Activated naive CD8-positive, alpha-beta T cell treated with anti-CD3 and anti-CD28 coated beads, Interleukin-2, amount 50 U/mL, for 24 hours (primary cell): ENCODE results near the gene MED7.

ENCODE experiments used
- ATAC-seq: fragments of 150-1000 bp; cut with Tn5 transposase; one replicate; pipeline ENCODE4 v1.10.0; 2021
- DNase-seq: peaks from one replicate; pipeline ENCODE4 v3.0.0; 2021
- H3K27ac Mint-ChIP-seq: one replicate; pipeline ENCODE4 v1.8.0; 2021; ENCODE audit warnings: mild to moderate bottlenecking, mixed read lengths
- H3K27me3 Mint-ChIP-seq: one replicate; pipeline ENCODE4 v1.8.0; 2021; ENCODE audit warnings: mixed read lengths
- H3K36me3 Mint-ChIP-seq: one replicate; pipeline ENCODE4 v1.8.0; 2021; ENCODE audit warnings: low read depth, mixed read lengths
- H3K4me1 Mint-ChIP-seq: one replicate; pipeline ENCODE4 v1.8.0; 2021; ENCODE audit warnings: mixed read lengths
- H3K4me3 Mint-ChIP-seq: one replicate; pipeline ENCODE4 v1.8.0; 2021; ENCODE audit warnings: mild to moderate bottlenecking, moderate library complexity, mixed read lengths
- H3K9me3 Mint-ChIP-seq: one replicate; pipeline ENCODE4 v1.8.0; 2021; ENCODE audit warnings: mixed read lengths

The MED7 gene

DNA sequence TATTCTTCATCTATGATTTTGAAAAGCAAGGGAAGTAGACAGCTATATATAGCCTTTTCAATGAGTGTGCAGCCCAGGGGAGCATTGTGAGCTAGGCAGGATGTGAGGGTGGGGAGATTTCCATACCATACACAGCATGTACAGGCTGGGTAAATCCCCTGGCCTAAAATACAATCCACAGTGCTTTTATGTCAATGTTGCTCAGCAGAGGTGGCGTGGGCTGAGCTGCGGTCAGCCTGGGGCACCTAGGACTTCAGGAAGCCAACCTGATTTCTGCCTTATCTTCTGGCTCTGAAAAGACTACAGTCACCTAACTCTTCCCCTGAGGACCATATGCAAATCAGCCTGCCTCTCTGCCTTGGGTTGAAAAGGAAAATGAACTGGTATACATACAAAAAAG is 29.7 kb upstream of the MED7 start:
- Mint-ChIP-seq H3K4me3 (peak overlapping the region; percentile 62), H3K27me3 (no peaks in the 10 kb centered on the region), H3K4me1 (peaks cover 94% of the 10 kb centered on the region), H3K9me3 (peaks cover 6% of the 10 kb centered on the region), H3K27ac (peak overlapping the region; percentile 97), H3K36me3 (peaks cover 15% of the 10 kb centered on the region)
- ATAC-seq (peak; percentile 92), DNase-seq (peak; percentile 87)

GRCh38 chr5:157168286-157168685 is 25.6 kb upstream of the MED7 start:
- no peaks in the 10 kb centered on the region for H3K27me3 Mint-ChIP-seq
- H3K4me3 Mint-ChIP-seq, result peak overlapping the region; percentile 71
- no peak for ATAC-seq
- DNase-seq, result no peak
- peak overlapping the region; percentile 89 for H3K27ac Mint-ChIP-seq
- H3K36me3 Mint-ChIP-seq, result peaks cover 15% of the 10 kb centered on the region
- peaks cover 89% of the 10 kb centered on the region for H3K4me1 Mint-ChIP-seq
- H3K9me3 Mint-ChIP-seq, result peaks cover 6% of the 10 kb centered on the region

DNA sequence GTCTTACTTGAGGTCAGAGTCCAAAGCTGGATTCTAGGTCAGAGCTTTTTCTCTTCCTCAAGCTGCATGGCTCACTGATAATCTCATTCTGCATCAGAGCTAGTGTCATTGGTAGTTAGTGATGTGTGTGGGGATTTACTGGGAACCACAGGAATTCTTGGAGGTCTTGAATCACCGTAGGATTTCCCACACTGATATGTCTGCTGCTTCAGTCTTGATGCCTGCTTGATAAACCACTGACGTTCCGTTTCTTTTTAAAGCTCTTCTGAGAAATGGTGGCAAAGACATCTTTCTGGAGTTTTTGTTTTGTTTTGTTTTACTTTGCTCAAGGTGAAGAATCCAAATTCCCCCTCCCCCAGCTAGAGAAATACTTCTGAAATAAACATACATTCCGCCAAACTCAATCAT is 24.6 kb upstream of the MED7 start:
- peaks cover 6% of the 10 kb centered on the region for H3K9me3 Mint-ChIP-seq
- peaks cover 84% of the 10 kb centered on the region for H3K4me1 Mint-ChIP-seq
- ATAC-seq (peak; percentile 78), DNase-seq (no peak)
- peaks cover 15% of the 10 kb centered on the region for H3K36me3 Mint-ChIP-seq
- peak overlapping the region; percentile 89 for H3K27ac Mint-ChIP-seq
- H3K27me3 Mint-ChIP-seq, result no peaks in the 10 kb centered on the region
- H3K4me3 Mint-ChIP-seq, result peak overlapping the region; percentile 71

DNA sequence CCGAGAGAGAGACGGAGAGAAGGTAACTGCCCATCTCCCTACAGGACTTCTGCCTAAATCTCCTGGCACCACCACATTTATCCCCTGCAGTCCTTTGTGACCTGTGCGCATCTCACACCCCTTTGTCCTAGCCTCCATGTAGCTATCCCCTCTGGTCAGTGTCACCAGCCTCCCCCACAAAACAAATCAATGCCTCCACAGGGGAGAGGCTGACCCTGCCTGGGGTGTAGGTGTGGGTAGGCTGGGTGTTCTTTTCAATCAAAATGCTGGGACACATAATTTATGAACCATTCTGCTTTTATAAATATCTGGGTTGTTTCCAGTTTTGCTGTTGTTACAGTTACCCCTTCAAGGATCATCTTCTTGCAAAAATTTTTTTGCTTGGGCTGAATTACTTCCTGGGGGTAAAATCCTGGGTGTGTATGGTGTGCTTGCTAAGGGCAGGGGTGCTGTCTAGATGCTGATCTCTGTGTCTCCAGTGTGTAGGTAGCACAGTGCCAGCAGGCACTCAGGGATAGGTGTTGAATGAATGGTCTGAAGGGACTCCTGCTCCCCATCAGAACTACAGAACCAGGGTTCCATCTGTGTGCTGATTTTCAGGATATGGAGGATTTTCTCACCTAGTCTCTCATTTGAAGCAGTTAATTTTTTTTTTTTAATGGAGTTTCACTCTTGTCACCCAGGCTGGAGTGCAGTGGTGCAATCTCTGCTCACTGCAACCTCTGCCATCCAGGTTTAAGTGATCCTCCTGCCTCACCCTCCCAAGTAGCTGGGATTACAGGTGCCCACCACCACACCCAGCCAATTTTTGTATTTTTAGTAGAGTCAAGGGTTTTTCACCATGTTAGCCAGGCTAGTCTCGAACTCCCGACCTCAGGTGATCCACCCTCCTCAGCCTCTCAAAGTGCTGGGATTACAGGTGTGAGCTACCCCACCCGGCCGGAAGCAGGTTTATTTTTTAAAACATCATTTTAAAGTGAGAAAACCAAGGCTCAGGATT is 23.8 kb upstream of the MED7 start, which contains the start of gene GARIN3:
TSS of gene GARIN3 (minus strand) at position 51 of the 1,000 bp plus-strand sequence. CDS start 96 bp downstream, outside the sequence.
- H3K9me3 Mint-ChIP-seq, result peaks cover 6% of the 10 kb centered on the region
- no peak for DNase-seq
- H3K4me1 Mint-ChIP-seq, result peaks cover 78% of the 10 kb centered on the region
- peaks cover 15% of the 10 kb centered on the region for H3K36me3 Mint-ChIP-seq
- no peaks in the 10 kb centered on the region for H3K27me3 Mint-ChIP-seq
- H3K4me3 Mint-ChIP-seq, result peak within 1 kb of the TSS; percentile 71
- peak; percentile 35 for ATAC-seq
- peak within 1 kb of the TSS; percentile 89 for H3K27ac Mint-ChIP-seq

- DNase-seq (no peak), ATAC-seq (no peak)
- peaks cover under 1% of the 10 kb centered on the region for H3K9me3 Mint-ChIP-seq
- no peaks in the 10 kb centered on the region for H3K27me3 Mint-ChIP-seq
- no peak overlapping the region for H3K4me3 Mint-ChIP-seq
- peaks cover 9% of the 10 kb centered on the region for H3K36me3 Mint-ChIP-seq
- H3K4me1 Mint-ChIP-seq, result peaks cover 75% of the 10 kb centered on the region
- peak overlapping the region; percentile 89 for H3K27ac Mint-ChIP-seq
Measured at GRCh38 chr5:157165668-157166067, 23.0 kb upstream of the MED7 start.

DNA sequence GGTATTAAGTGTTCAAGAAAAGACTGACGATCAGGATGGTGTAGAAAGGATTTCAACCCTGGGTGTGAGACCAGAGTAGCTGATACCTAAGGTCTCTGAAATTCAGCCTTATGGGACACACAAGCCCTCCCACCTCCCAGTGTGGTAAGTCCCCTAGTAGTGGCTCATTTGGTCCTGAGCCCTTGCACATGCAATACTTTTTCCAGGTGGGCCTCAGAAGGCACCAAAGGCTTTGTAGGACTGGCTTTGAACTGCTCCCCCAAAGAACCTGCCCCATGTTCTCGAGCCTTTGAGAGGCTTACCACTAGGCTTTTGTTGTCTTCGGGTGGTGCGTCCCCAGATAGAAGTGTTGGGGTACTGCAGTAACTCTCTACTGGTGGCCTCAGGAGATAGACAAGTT is 22.6 kb upstream of the MED7 start:
- Mint-ChIP-seq H3K4me1 (peaks cover 75% of the 10 kb centered on the region), H3K36me3 (peaks cover 5% of the 10 kb centered on the region)

DNA sequence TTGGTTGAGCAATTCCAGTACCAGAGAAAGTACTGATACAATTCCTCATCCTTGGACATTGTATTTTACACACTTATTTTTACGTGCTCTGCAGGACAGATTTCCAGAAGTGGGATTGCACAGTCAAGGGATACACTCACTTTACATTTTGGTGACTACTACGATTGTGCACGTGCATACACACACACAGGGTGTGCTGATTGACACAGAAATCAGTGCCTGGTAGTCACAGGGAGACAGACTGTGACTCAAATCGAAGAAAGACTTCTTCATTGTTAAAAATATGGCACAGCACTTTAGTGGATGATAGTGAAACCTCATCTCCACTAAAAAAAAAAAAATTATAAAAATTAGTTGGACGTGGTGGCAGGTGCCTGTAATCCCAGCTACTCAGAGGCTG is 21.9 kb upstream of the MED7 start:
- H3K27ac Mint-ChIP-seq, result no peak overlapping the region
- no peak overlapping the region for H3K4me3 Mint-ChIP-seq
- H3K36me3 Mint-ChIP-seq, result peaks cover 2% of the 10 kb centered on the region
- peaks cover 77% of the 10 kb centered on the region for H3K4me1 Mint-ChIP-seq
- DNase-seq (no peak), ATAC-seq (no peak)
- no peaks in the 10 kb centered on the region for H3K27me3 Mint-ChIP-seq
- H3K9me3 Mint-ChIP-seq, result no peaks in the 10 kb centered on the region

More for the DNA sequence above, 22.6 kb upstream of the MED7 start:
- ATAC-seq (peak; percentile 31), DNase-seq (no peak)
- Mint-ChIP-seq H3K27ac (peak overlapping the region; percentile 89), H3K9me3 (no peaks in the 10 kb centered on the region), H3K4me3 (no peak overlapping the region), H3K27me3 (no peaks in the 10 kb centered on the region)

DNA sequence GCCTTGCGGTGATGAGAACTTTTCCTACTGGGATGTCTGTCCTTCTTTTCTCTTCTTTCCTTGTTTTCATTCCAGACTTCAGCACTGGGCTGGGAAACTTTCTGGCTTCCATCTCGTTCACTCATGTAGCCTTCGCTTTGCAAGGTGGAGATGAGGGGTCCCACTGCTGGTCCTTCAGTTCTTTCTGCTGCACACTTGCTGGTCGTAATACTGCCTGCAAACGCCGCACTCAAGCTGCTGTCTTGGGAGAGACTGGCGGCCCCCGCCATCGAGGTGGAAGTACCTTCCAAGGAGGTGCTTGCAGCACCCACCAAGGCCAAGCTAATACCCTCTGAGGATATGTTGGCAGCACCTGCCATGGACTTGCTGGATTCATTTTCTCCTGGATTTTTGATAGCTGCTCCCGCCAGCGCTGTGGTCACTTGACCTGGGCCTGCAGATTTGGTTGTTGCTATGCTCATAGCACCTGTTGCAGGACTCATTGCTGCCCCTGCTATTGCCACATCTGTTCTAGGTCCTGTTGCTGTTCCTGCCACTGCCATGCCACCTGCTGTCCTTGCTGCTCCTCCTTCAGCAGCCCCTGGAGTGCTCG is 20.4 kb upstream of the MED7 start:
- H3K4me3 Mint-ChIP-seq, result no peak overlapping the region
- H3K27ac Mint-ChIP-seq, result peak overlapping the region; percentile 37
- H3K9me3 Mint-ChIP-seq, result no peaks in the 10 kb centered on the region
- H3K4me1 Mint-ChIP-seq, result peaks cover 78% of the 10 kb centered on the region
- H3K36me3 Mint-ChIP-seq, result no peaks in the 10 kb centered on the region
- DNase-seq, result no peak
- ATAC-seq, result no peak
- no peaks in the 10 kb centered on the region for H3K27me3 Mint-ChIP-seq

DNA sequence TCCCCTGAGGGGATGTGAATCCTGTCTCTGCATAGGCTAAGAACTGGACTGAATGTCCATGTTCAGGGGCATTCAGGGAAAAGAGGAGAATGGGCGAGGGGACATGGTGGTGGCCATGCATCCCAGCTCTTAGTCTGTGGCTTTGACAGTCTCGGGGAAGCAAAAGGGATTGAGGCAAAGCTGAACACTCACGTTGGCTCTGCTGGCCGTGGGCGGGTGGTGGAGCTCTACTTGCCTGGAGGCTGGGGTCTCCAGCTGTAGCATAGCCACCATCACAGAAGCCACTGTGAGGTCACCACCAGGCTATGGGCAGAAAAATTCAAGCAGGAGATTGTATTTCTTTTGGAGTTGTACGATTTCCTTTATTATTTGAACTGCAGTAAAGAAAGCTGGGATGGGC is 19.3 kb upstream of the MED7 start:
- H3K27me3 Mint-ChIP-seq, result no peaks in the 10 kb centered on the region
- no peak overlapping the region for H3K27ac Mint-ChIP-seq
- H3K36me3 Mint-ChIP-seq, result peaks cover under 1% of the 10 kb centered on the region
- ATAC-seq, result no peak
- no peaks in the 10 kb centered on the region for H3K9me3 Mint-ChIP-seq
- no peak for DNase-seq
- peaks cover 77% of the 10 kb centered on the region for H3K4me1 Mint-ChIP-seq
- no peak overlapping the region for H3K4me3 Mint-ChIP-seq

DNA sequence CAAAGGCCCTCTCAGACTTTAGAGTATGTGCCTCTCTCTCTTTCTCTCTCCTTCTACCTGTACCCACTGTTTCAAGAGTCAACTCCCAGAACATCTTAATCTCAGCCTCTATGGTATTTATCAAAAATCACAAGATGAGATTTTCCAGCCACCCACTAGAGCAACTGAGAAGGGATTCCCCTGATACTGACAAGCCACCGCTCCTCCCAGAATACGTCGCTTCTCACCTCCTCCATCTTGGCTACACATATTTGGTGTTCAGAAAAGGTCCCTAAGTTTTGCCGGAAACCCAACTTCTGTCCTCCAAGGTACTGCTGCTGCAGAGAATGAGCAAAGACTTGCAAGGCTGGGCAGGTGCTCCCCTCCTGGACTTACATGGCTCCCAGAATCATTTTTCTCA is 17.3 kb upstream of the MED7 start:
- ATAC-seq (peak; percentile 66), DNase-seq (no peak)
- H3K27me3 Mint-ChIP-seq, result no peaks in the 10 kb centered on the region
- H3K36me3 Mint-ChIP-seq, result peaks cover 5% of the 10 kb centered on the region
- peak overlapping the region; percentile 99 for H3K27ac Mint-ChIP-seq
- peaks cover 74% of the 10 kb centered on the region for H3K4me1 Mint-ChIP-seq
- no peaks in the 10 kb centered on the region for H3K9me3 Mint-ChIP-seq
- peak overlapping the region; percentile 75 for H3K4me3 Mint-ChIP-seq

DNA sequence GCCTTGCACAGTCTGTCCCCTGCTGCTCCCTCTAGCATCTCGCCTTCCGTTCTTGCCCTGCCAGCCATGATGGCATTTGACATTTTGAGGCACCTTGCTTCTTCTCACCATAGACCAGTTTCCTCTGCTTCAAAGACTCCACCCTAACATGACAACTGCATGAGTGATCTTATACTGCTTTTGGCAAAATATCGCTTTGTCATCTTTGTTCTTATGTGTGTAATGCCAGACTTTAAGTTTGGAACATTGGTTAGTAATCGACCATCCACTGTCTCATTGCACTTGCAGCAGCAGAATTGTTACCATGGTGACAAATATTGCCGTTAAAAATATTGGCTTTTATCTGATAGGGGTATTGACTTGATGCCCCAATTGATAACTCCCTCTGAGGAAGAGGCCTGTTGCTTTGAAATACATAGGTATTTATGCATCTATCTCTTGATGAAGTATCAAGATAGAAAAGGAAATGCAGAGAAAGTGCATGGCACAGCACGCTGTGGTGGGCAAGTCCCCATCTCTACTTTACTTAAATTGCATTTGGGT is 16.6 kb upstream of the MED7 start:
- Mint-ChIP-seq H3K9me3 (no peaks in the 10 kb centered on the region), H3K36me3 (peaks cover 5% of the 10 kb centered on the region), H3K27ac (peak overlapping the region; percentile 99), H3K4me3 (peak overlapping the region; percentile 75), H3K27me3 (no peaks in the 10 kb centered on the region), H3K4me1 (peaks cover 75% of the 10 kb centered on the region)
- ATAC-seq (peak; percentile 91), DNase-seq (no peak)

DNA sequence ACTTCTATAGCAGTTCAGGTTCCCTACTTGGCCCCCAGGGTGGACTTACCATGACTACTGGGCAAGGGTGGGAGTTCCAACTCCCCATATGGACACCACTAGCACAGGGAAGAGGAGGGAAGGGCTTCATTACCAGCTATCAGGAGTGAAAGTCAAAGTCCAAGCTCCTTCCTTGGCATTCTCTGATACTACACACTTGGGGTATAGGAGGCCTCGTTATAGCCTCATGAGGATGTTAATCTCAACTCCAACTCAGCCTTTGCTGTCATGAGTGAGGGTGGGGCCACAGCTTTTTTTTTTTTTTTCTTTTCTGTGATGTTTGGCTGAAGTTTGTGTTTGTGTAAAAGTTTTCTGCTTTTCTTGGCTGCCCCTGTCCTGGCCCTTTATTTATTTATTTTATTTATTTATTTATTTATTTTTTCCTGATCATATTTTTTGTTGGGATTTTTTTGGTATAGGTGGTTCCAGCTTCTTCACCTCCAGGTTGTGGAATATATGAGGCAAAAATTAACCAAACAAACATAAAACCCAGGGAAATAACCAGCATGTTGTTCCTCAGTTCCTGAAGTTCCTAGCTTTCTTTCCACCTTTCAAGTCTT is 14.7 kb upstream of the MED7 start:
- Mint-ChIP-seq H3K27ac (peak overlapping the region; percentile 49), H3K27me3 (no peaks in the 10 kb centered on the region), H3K4me1 (peaks cover 84% of the 10 kb centered on the region), H3K4me3 (peak overlapping the region; percentile 6), H3K9me3 (no peaks in the 10 kb centered on the region), H3K36me3 (peaks cover 5% of the 10 kb centered on the region)
- DNase-seq (no peak), ATAC-seq (no peak)

DNA sequence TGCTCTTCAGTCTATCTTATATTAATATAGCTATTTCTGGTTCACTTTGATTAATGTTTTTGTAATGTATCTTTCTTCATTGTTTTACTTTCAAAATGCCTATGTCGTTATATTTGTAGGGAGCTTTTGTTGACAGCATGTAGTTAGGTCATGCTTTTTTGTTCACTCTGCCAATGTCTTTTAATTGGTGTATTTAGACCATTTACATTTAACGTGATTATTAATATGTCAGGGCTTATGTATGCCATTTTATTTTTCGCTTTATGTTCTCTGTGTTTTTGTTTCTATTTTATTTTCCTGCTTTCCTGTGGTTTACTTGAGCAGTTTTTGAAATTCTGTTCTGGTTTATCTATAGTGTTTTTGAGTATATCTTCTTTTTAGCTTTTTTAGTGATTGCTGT is 12.6 kb upstream of the MED7 start:
- Mint-ChIP-seq H3K9me3 (no peaks in the 10 kb centered on the region), H3K4me1 (peaks cover 90% of the 10 kb centered on the region)

DNA sequence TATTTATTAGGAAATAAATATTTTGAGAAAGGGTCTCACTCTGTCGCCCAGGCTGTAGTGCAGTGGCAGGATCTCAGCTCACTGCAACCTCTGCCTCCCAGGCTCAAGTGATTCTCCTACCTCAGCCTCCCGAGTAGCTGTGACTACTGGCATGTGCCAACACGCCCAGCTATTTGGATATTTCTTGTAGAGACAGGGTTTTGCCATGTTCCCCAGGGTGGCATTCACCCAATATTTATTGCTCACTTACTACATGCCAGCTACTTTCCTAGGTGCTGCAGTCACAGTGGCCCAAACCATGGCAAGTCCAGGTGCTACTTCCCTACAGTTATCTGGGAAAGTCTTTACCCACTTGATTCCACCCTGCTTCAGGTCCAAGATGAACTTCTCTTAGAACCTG is 8.3 kb upstream of the MED7 start:
- no peak for ATAC-seq
- no peak for DNase-seq
- Mint-ChIP-seq H3K36me3 (no peaks in the 10 kb centered on the region), H3K9me3 (no peaks in the 10 kb centered on the region), H3K4me1 (peaks cover 75% of the 10 kb centered on the region), H3K27me3 (no peaks in the 10 kb centered on the region), H3K4me3 (peak overlapping the region; percentile 39), H3K27ac (peak overlapping the region; percentile 91)

More for the DNA sequence above, 12.6 kb upstream of the MED7 start:
- no peak for ATAC-seq
- Mint-ChIP-seq H3K27ac (peak overlapping the region; percentile 83), H3K27me3 (no peaks in the 10 kb centered on the region), H3K36me3 (peaks cover 5% of the 10 kb centered on the region), H3K4me3 (peak overlapping the region; percentile 75)
- no peak for DNase-seq
